Measurements from ENCODE around the gene PPP1R1C.

DNA sequence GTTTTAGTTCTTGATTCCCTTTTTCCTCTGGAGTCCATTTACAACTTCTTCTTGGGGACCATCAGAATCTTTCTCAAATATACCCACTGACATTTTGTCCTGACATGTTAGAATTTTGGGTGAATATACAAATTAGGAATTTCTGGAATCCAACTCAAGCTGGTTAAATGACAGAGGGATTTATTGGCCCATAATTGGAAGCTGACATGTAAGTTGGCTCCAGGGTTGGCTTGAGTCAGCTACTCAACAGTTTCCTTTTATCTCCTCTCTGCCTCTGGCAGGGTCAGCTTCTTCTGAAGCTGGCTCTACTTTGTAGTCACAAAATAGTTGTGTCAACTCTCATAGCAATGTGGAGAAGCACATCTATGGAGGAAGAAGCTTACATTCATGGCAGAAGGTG lies 36.6 kb upstream of the PPP1R1C start:
- TF ChIP-seq, protein P1, sequence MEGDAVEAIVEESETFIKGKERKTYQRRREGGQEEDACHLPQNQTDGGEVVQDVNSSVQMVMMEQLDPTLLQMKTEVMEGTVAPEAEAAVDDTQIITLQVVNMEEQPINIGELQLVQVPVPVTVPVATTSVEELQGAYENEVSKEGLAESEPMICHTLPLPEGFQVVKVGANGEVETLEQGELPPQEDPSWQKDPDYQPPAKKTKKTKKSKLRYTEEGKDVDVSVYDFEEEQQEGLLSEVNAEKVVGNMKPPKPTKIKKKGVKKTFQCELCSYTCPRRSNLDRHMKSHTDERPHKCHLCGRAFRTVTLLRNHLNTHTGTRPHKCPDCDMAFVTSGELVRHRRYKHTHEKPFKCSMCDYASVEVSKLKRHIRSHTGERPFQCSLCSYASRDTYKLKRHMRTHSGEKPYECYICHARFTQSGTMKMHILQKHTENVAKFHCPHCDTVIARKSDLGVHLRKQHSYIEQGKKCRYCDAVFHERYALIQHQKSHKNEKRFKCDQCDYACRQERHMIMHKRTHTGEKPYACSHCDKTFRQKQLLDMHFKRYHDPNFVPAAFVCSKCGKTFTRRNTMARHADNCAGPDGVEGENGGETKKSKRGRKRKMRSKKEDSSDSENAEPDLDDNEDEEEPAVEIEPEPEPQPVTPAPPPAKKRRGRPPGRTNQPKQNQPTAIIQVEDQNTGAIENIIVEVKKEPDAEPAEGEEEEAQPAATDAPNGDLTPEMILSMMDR (CRISPR knock-in tag; IDR thresholded peaks at IDR 0.05) = no peak
- no peak for TF ChIP-seq BRD4 (CRISPR knock-in tag; IDR thresholded peaks at IDR 0.05)
- no peak for TF ChIP-seq BHLHE40 (IDR thresholded peaks at IDR 0.05; ENCODE audit: low read length)
- no peak for TF ChIP-seq NFKB2 (CRISPR knock-in tag; IDR thresholded peaks at IDR 0.05; ENCODE audit: borderline replicate concordance)
- no peak for TF ChIP-seq KDM5A (IDR thresholded peaks at IDR 0.05; ENCODE audit: borderline replicate concordance, low read length)
